Glutamatergic neuron (in vitro differentiated cells): ENCODE data around the gene BATF3. TPM values are rescaled to one million over a fixed set of nuclear protein-coding genes. Genes with fewer than 3 reads are reported as not detected.

ENCODE experiments used
- DNase-seq: peaks from one replicate; pipeline ENCODE4 v3.0.0; 2022
- H3K27ac Mint-ChIP-seq: one replicate; pipeline ENCODE4 v1.8.0; 2020; ENCODE audit warnings: mild to moderate bottlenecking, mixed read lengths, inconsistent platforms; ENCODE audit not compliant: unreplicated experiment
- H3K27me3 Mint-ChIP-seq: one replicate; pipeline ENCODE4 v1.8.0; 2020; ENCODE audit warnings: mild to moderate bottlenecking, moderate library complexity, mixed read lengths, inconsistent platforms; ENCODE audit not compliant: unreplicated experiment
- H3K36me3 Mint-ChIP-seq: one replicate; pipeline ENCODE4 v1.8.0; 2020; ENCODE audit warnings: mild to moderate bottlenecking, mixed read lengths, inconsistent platforms; ENCODE audit not compliant: unreplicated experiment
- H3K4me1 Mint-ChIP-seq: one replicate; pipeline ENCODE4 v1.8.0; 2020; ENCODE audit warnings: mild to moderate bottlenecking, low read depth, mixed read lengths, inconsistent platforms; ENCODE audit not compliant: unreplicated experiment
- H3K4me3 Mint-ChIP-seq: one replicate; pipeline ENCODE4 v1.8.0; 2020; ENCODE audit warnings: mild to moderate bottlenecking, mixed read lengths, inconsistent platforms; ENCODE audit not compliant: unreplicated experiment
- H3K9me3 Mint-ChIP-seq: one replicate; pipeline ENCODE4 v1.8.0; 2020; ENCODE audit warnings: mild to moderate bottlenecking, moderate library complexity, mixed read lengths, inconsistent platforms; ENCODE audit not compliant: unreplicated experiment
- CTCF ChIP-seq: fragments of 200-600 bp; sonication (generic); IDR thresholded peaks from one replicate; pipeline ENCODE4 v1.5.0; 2021; ENCODE audit not compliant: partially characterized antibody, unreplicated experiment
- total RNA-seq: library from RNA; stranded (reverse); fragmentation: NEBNext Ultra II Directional; extraction: Animal tissue kit (Norgen Biotek cat#: 25700); gene quantifications from one replicate; pipeline ENCODE4 v1.2.1, GENCODE V29; 2021; ENCODE audit not compliant: unreplicated experiment

BATF3 gene
- total RNA-seq, 1 donor from 2014 or later, result 0.56 TPM

GRCh38 chr1:212722270-212722957 lies 22.8 kb upstream of the BATF3 start:
- TF ChIP-seq CTCF, result no peak
- Mint-ChIP-seq H3K9me3 (peaks cover 19% of the 10 kb centered on the region), H3K36me3 (peaks cover 24% of the 10 kb centered on the region), H3K4me1 (no peaks in the 10 kb centered on the region), H3K4me3 (no peak overlapping the region), H3K27me3 (peaks cover 6% of the 10 kb centered on the region), H3K27ac (no peak overlapping the region)
- DNase-seq, result no peak

GRCh38 chr1:212721388-212722247 lies 22.0 kb upstream of the BATF3 start:
- peaks cover 19% of the 10 kb centered on the region for H3K9me3 Mint-ChIP-seq
- peaks cover 22% of the 10 kb centered on the region for H3K36me3 Mint-ChIP-seq
- H3K4me3 Mint-ChIP-seq, result no peak overlapping the region
- TF ChIP-seq CTCF, result no peak
- H3K4me1 Mint-ChIP-seq, result no peaks in the 10 kb centered on the region
- no peak for DNase-seq
- H3K27me3 Mint-ChIP-seq, result peaks cover 2% of the 10 kb centered on the region
- no peak overlapping the region for H3K27ac Mint-ChIP-seq

GRCh38 chr1:212719633-212720032 lies 20.0 kb upstream of the BATF3 start:
- Mint-ChIP-seq H3K4me3 (no peak overlapping the region), H3K36me3 (peaks cover 8% of the 10 kb centered on the region)

GRCh38 chr1:212718499-212718898 lies 18.9 kb upstream of the BATF3 start:
- no peak for TF ChIP-seq CTCF

More at GRCh38 chr1:212719633-212720032, 20.0 kb upstream of the BATF3 start:
- no peak overlapping the region for H3K27ac Mint-ChIP-seq
- no peak for TF ChIP-seq CTCF
- H3K27me3 Mint-ChIP-seq, result no peaks in the 10 kb centered on the region
- DNase-seq, result no peak
- peaks cover 10% of the 10 kb centered on the region for H3K9me3 Mint-ChIP-seq
- H3K4me1 Mint-ChIP-seq, result no peaks in the 10 kb centered on the region

GRCh38 chr1:212716161-212716560 lies 16.5 kb upstream of the BATF3 start:
- H3K4me1 Mint-ChIP-seq, result no peaks in the 10 kb centered on the region
- H3K27ac Mint-ChIP-seq, result no peak overlapping the region
- H3K36me3 Mint-ChIP-seq, result no peaks in the 10 kb centered on the region
- TF ChIP-seq CTCF, result no peak
- no peak overlapping the region for H3K4me3 Mint-ChIP-seq
- no peaks in the 10 kb centered on the region for H3K9me3 Mint-ChIP-seq
- no peaks in the 10 kb centered on the region for H3K27me3 Mint-ChIP-seq
- DNase-seq, result no peak

More at GRCh38 chr1:212718499-212718898, 18.9 kb upstream of the BATF3 start:
- no peak overlapping the region for H3K27ac Mint-ChIP-seq
- H3K4me3 Mint-ChIP-seq, result no peak overlapping the region
- H3K9me3 Mint-ChIP-seq, result peaks cover 5% of the 10 kb centered on the region
- H3K27me3 Mint-ChIP-seq, result no peaks in the 10 kb centered on the region
- H3K36me3 Mint-ChIP-seq, result peaks cover 3% of the 10 kb centered on the region
- H3K4me1 Mint-ChIP-seq, result no peaks in the 10 kb centered on the region
- no peak for DNase-seq
